IPS-18a (cell line): Measurements from ENCODE around the gene POLR2E.

Experiments
- H3K27ac ChIP-seq: one replicate; pipeline ENCODE4 v1.5.1; 2013; ENCODE audit warnings: low read length
- H3K27me3 ChIP-seq: one replicate; pipeline ENCODE4 v1.6.1; 2013; ENCODE audit warnings: mild to moderate bottlenecking, low read length; ENCODE audit not compliant: control insufficient read depth, insufficient read depth
- H3K36me3 ChIP-seq: one replicate; pipeline ENCODE4 v1.6.1; 2013; ENCODE audit warnings: low read depth, low read length; ENCODE audit not compliant: control insufficient read depth
- H3K4me1 ChIP-seq: one replicate; pipeline ENCODE4 v1.6.1; 2013; ENCODE audit warnings: low read depth, low read length; ENCODE audit not compliant: control insufficient read depth
- H3K4me3 ChIP-seq: one replicate; pipeline ENCODE4 v1.5.1; 2013; ENCODE audit warnings: low read length
- H3K9ac ChIP-seq: one replicate; pipeline ENCODE4 v1.6.1; 2013; ENCODE audit warnings: mild to moderate bottlenecking, low read length, moderate library complexity
- H3K9me3 ChIP-seq: one replicate; pipeline ENCODE4 v1.6.1; 2013; ENCODE audit warnings: low read depth, low read length; ENCODE audit not compliant: control insufficient read depth

POLR2E gene

GRCh38 chr19:1094978-1095701 lies at the start of gene POLR2E:
POLR2E (minus strand) TSS chr19:1095375; CDS start chr19:1095315, 60 bp downstream.
- H3K27ac ChIP-seq: no peak within 1 kb of the TSS
- peak within 1 kb of the TSS; percentile 81 for H3K9ac ChIP-seq
- H3K36me3 ChIP-seq: peaks cover 20% of the 10 kb centered on the region
- no peaks in the 10 kb centered on the region for H3K9me3 ChIP-seq
- peaks cover 6% of the 10 kb centered on the region for H3K4me1 ChIP-seq
- peak within 1 kb of the TSS; percentile 92 for H3K4me3 ChIP-seq
- no peaks in the 10 kb centered on the region for H3K27me3 ChIP-seq

- H3K9me3 ChIP-seq: no peaks in the 10 kb centered on the region
- peaks cover 4% of the 10 kb centered on the region for H3K4me1 ChIP-seq
- H3K36me3 ChIP-seq: no peaks in the 10 kb centered on the region
- no peak overlapping the region for H3K9ac ChIP-seq
- H3K27ac ChIP-seq: no peak overlapping the region
- no peak overlapping the region for H3K4me3 ChIP-seq
- H3K27me3 ChIP-seq: no peaks in the 10 kb centered on the region
These were observed 49.6 kb upstream of the POLR2E start for GRCh38 chr19:1144741-1145140.

- Histone ChIP-seq H3K9ac (no peak overlapping the region), H3K9me3 (no peaks in the 10 kb centered on the region), H3K4me3 (no peak overlapping the region), H3K4me1 (peaks cover 4% of the 10 kb centered on the region), H3K36me3 (no peaks in the 10 kb centered on the region), H3K27ac (no peak overlapping the region), H3K27me3 (no peaks in the 10 kb centered on the region)
These were observed 48.7 kb upstream of the POLR2E start for GRCh38 chr19:1143828-1144399.

GRCh38 chr19:1141944-1142343 lies 46.8 kb upstream of the POLR2E start:
- no peak overlapping the region for H3K27ac ChIP-seq
- H3K4me3 ChIP-seq: no peak overlapping the region
- H3K9ac ChIP-seq: no peak overlapping the region
- H3K36me3 ChIP-seq: no peaks in the 10 kb centered on the region
- H3K27me3 ChIP-seq: no peaks in the 10 kb centered on the region
- H3K9me3 ChIP-seq: no peaks in the 10 kb centered on the region
- peaks cover 4% of the 10 kb centered on the region for H3K4me1 ChIP-seq

GRCh38 chr19:1140272-1141027 lies 45.3 kb upstream of the POLR2E start:
- Histone ChIP-seq H3K4me3 (no peak overlapping the region), H3K9me3 (no peaks in the 10 kb centered on the region), H3K27me3 (no peaks in the 10 kb centered on the region), H3K36me3 (no peaks in the 10 kb centered on the region), H3K27ac (no peak overlapping the region), H3K4me1 (no peaks in the 10 kb centered on the region), H3K9ac (no peak overlapping the region)

- no peak overlapping the region for H3K4me3 ChIP-seq
- no peaks in the 10 kb centered on the region for H3K27me3 ChIP-seq
- no peaks in the 10 kb centered on the region for H3K9me3 ChIP-seq
- no peak overlapping the region for H3K9ac ChIP-seq
- H3K36me3 ChIP-seq: no peaks in the 10 kb centered on the region
- H3K27ac ChIP-seq: no peak overlapping the region
- H3K4me1 ChIP-seq: no peaks in the 10 kb centered on the region
These were observed 44.0 kb upstream of the POLR2E start for GRCh38 chr19:1139126-1139525.

- H3K4me3 ChIP-seq: no peak overlapping the region
- H3K9me3 ChIP-seq: no peaks in the 10 kb centered on the region
- no peak overlapping the region for H3K27ac ChIP-seq
- no peak overlapping the region for H3K9ac ChIP-seq
- no peaks in the 10 kb centered on the region for H3K36me3 ChIP-seq
- H3K27me3 ChIP-seq: no peaks in the 10 kb centered on the region
- H3K4me1 ChIP-seq: no peaks in the 10 kb centered on the region
These were observed 42.9 kb upstream of the POLR2E start for GRCh38 chr19:1138121-1138520.

- Histone ChIP-seq H3K27me3 (no peaks in the 10 kb centered on the region), H3K4me3 (no peak overlapping the region), H3K4me1 (peaks cover 4% of the 10 kb centered on the region), H3K27ac (no peak overlapping the region), H3K9ac (no peak overlapping the region), H3K9me3 (no peaks in the 10 kb centered on the region), H3K36me3 (no peaks in the 10 kb centered on the region)
These were observed 41.6 kb upstream of the POLR2E start for GRCh38 chr19:1136621-1137317.

GRCh38 chr19:1136201-1136600 lies 41.0 kb upstream of the POLR2E start:
- Histone ChIP-seq H3K9ac (no peak overlapping the region), H3K4me3 (no peak overlapping the region), H3K9me3 (no peaks in the 10 kb centered on the region), H3K27ac (no peak overlapping the region), H3K4me1 (peaks cover 4% of the 10 kb centered on the region), H3K27me3 (no peaks in the 10 kb centered on the region), H3K36me3 (no peaks in the 10 kb centered on the region)

- Histone ChIP-seq H3K9ac (no peak overlapping the region), H3K4me3 (no peak overlapping the region), H3K27ac (no peak overlapping the region), H3K9me3 (no peaks in the 10 kb centered on the region), H3K36me3 (no peaks in the 10 kb centered on the region), H3K27me3 (no peaks in the 10 kb centered on the region), H3K4me1 (peaks cover 4% of the 10 kb centered on the region)
These were observed 40.3 kb upstream of the POLR2E start for GRCh38 chr19:1135454-1135853.

- Histone ChIP-seq H3K27ac (no peak overlapping the region), H3K9me3 (no peaks in the 10 kb centered on the region), H3K27me3 (no peaks in the 10 kb centered on the region), H3K9ac (no peak overlapping the region), H3K4me3 (no peak overlapping the region), H3K36me3 (no peaks in the 10 kb centered on the region), H3K4me1 (peaks cover 4% of the 10 kb centered on the region)
These were observed 39.3 kb upstream of the POLR2E start for GRCh38 chr19:1134431-1134830.
